Measurements from ENCODE around the gene ZFPM1.

ZFPM1 gene

GRCh38 chr16:88523309-88524161 lies 70.5 kb downstream of the ZFPM1 start:
- TF ChIP-seq, protein P1, sequence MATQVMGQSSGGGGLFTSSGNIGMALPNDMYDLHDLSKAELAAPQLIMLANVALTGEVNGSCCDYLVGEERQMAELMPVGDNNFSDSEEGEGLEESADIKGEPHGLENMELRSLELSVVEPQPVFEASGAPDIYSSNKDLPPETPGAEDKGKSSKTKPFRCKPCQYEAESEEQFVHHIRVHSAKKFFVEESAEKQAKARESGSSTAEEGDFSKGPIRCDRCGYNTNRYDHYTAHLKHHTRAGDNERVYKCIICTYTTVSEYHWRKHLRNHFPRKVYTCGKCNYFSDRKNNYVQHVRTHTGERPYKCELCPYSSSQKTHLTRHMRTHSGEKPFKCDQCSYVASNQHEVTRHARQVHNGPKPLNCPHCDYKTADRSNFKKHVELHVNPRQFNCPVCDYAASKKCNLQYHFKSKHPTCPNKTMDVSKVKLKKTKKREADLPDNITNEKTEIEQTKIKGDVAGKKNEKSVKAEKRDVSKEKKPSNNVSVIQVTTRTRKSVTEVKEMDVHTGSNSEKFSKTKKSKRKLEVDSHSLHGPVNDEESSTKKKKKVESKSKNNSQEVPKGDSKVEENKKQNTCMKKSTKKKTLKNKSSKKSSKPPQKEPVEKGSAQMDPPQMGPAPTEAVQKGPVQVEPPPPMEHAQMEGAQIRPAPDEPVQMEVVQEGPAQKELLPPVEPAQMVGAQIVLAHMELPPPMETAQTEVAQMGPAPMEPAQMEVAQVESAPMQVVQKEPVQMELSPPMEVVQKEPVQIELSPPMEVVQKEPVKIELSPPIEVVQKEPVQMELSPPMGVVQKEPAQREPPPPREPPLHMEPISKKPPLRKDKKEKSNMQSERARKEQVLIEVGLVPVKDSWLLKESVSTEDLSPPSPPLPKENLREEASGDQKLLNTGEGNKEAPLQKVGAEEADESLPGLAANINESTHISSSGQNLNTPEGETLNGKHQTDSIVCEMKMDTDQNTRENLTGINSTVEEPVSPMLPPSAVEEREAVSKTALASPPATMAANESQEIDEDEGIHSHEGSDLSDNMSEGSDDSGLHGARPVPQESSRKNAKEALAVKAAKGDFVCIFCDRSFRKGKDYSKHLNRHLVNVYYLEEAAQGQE (IDR thresholded peaks at IDR 0.05; ENCODE audit: insufficient replicate concordance, low read depth): no peak
- TF ChIP-seq POLR2AphosphoS5 (IDR thresholded peaks at IDR 0.05; ENCODE audit: low read depth): no peak
- TF ChIP-seq CTCF (IDR thresholded peaks at IDR 0.05; ENCODE audit: insufficient read depth, low read length): no peak
- no peak for TF ChIP-seq GABPA (IDR thresholded peaks at IDR 0.05; ENCODE audit: low read depth)
- TF ChIP-seq SPI1 (IDR thresholded peaks at IDR 0.05; ENCODE audit: borderline replicate concordance, low read depth): no peak
- no peak overlapping the region for H3K27ac ChIP-seq (replicated peaks)
- DNase-seq (ENCODE audit: low read depth in 1 of 2, low spot score in 1 of 2): no peak

DNA sequence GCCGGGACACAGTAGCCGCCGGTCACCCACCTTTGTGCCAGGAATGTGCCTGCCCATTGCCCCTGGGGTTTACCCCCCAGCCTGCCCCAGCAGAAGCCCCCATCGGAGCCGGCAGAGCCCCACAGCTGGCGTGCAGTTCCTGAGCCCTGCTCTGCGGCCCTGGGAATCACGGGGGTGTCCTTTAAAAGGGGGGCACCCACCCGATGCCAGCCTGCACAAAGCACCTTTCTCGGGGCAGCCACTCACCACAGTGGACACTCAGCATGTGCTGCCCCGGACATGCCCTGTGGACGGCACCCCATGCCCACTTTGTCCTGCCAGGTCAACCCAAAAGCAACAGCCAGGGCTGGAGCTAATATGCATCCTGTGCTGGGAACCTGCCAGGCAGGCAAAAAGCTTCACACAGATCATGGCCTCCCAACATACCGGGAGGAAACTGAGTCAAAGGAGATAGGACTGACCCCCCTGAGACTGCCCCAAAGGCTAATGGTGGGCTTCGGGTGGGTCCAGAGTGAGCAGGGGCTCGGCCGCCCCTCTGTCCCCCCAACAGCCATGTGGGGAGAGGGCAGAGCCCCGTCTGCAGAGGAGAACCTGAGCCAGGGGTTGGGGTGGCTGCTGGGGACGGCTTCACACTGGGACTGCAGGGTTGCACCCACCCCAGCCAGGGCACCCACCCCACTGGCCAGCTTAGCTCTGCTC lies 71.3 kb downstream of the ZFPM1 start:
- Histone ChIP-seq H3K27ac (replicated peaks) (no peak overlapping the region), H3K27me3 (ENCODE audit: insufficient read depth, poor library complexity, severe bottlenecking) (no peaks in the 10 kb centered on the region), H3K4me3 (replicated peaks; ENCODE audit: insufficient read depth, low read length) (no peak overlapping the region)
- TF ChIP-seq, protein P1 (IDR thresholded peaks at IDR 0.05; ENCODE audit: insufficient replicate concordance, low read depth): no peak
- TF ChIP-seq GABPA (IDR thresholded peaks at IDR 0.05; ENCODE audit: low read depth) (no peak), CTCF (IDR thresholded peaks at IDR 0.05; ENCODE audit: insufficient read depth, low read length) (no peak), POLR2AphosphoS5 (IDR thresholded peaks at IDR 0.05; ENCODE audit: low read depth) (no peak), SPI1 (IDR thresholded peaks at IDR 0.05; ENCODE audit: borderline replicate concordance, low read depth) (no peak)
- DNase-seq (ENCODE audit: low read depth in 1 of 2, low spot score in 1 of 2): no peak

More at GRCh38 chr16:88523309-88524161, 70.5 kb downstream of the ZFPM1 start:
- Histone ChIP-seq H3K27me3 (ENCODE audit: insufficient read depth, poor library complexity, severe bottlenecking) (no peaks in the 10 kb centered on the region), H3K4me3 (replicated peaks; ENCODE audit: insufficient read depth, low read length) (no peak overlapping the region)

DNA sequence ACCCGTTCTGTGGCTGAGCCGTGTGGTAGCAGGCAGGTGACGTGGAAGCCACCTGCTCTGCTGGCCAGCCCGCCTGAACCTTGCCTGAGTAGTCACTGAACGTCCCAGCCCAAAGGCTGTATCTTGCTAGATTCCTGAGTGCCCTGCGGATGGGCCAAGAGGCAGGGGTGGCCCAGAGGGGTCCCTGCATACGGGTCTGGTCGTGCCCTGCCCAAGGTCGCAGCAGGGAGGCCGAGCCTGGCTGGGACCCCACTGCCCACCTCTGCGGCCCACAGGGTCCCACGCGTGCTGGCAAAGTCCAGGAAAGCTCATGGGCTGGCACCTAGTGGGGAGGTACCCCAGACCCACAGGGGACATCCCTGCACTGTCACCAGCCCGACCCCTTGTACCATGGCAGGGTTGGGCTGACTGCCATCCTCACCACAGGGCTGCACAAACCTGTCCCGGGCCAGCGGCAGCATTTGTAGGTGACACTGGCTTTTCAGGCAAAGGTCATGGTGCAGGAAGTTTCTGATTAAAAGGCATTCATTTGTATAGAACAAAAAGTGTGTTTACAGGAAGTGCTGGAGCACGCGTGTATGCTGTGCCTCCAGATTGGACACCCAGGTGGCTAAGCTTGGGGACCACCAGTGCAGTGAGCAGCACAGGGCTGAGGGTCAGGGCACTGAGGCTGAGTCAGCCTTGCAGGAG lies 72.0 kb downstream of the ZFPM1 start:
- TF ChIP-seq, protein P1 (IDR thresholded peaks at IDR 0.05; ENCODE audit: insufficient replicate concordance, low read depth): no peak
- TF ChIP-seq GABPA (IDR thresholded peaks at IDR 0.05; ENCODE audit: low read depth): no peak
- no peak for TF ChIP-seq CTCF (IDR thresholded peaks at IDR 0.05; ENCODE audit: insufficient read depth, low read length)
- no peak for TF ChIP-seq POLR2AphosphoS5 (IDR thresholded peaks at IDR 0.05; ENCODE audit: low read depth)
- no peak for TF ChIP-seq SPI1 (IDR thresholded peaks at IDR 0.05; ENCODE audit: borderline replicate concordance, low read depth)
- no peaks in the 10 kb centered on the region for H3K27me3 ChIP-seq (ENCODE audit: insufficient read depth, poor library complexity, severe bottlenecking)
- H3K4me3 ChIP-seq (replicated peaks; ENCODE audit: insufficient read depth, low read length): no peak overlapping the region
- H3K27ac ChIP-seq (replicated peaks): no peak overlapping the region
- DNase-seq (ENCODE audit: low read depth in 1 of 2, low spot score in 1 of 2): no peak

All from HL-60 (cell line).